Upper lobe of left lung (tissue), 4 donors: Measurements from ENCODE around the gene SND1.

Experiments used
- EP300 ChIP-seq, 4 donors: sonication (generic); formaldehyde crosslinking; IDR thresholded peaks; one replicate each; pipeline ENCODE4 v1.5.1; 2017; ENCODE audit warnings: antibody characterized with exemption in 4 of 4, control low read depth in 2 of 4
- POLR2A ChIP-seq, 4 donors: fragments of 450-650 bp; IDR thresholded peaks; one replicate each; pipeline ENCODE4 v1.5.1; 2016 to 2017; ENCODE audit warnings: antibody characterized with exemption in 4 of 4, mild to moderate bottlenecking in 2 of 4
- POLR2AphosphoS5 ChIP-seq, 2 donors: sonication (generic); formaldehyde crosslinking; IDR thresholded peaks; one replicate each; pipeline ENCODE4 v1.5.1; 2017; ENCODE audit warnings: antibody characterized with exemption in 2 of 2
- TF ChIP-seq, protein P1 (sequence below), 6 experiments: fragments of 450-650 bp in 4 of 6; fragments of 200-600 bp in 2 of 6; sonication (generic) in 2 of 6; IDR thresholded peaks; one replicate each; pipeline ENCODE4 v1.5.1; 2016 to 2019; ENCODE audit warnings: antibody characterized with exemption in 6 of 6

DNA sequence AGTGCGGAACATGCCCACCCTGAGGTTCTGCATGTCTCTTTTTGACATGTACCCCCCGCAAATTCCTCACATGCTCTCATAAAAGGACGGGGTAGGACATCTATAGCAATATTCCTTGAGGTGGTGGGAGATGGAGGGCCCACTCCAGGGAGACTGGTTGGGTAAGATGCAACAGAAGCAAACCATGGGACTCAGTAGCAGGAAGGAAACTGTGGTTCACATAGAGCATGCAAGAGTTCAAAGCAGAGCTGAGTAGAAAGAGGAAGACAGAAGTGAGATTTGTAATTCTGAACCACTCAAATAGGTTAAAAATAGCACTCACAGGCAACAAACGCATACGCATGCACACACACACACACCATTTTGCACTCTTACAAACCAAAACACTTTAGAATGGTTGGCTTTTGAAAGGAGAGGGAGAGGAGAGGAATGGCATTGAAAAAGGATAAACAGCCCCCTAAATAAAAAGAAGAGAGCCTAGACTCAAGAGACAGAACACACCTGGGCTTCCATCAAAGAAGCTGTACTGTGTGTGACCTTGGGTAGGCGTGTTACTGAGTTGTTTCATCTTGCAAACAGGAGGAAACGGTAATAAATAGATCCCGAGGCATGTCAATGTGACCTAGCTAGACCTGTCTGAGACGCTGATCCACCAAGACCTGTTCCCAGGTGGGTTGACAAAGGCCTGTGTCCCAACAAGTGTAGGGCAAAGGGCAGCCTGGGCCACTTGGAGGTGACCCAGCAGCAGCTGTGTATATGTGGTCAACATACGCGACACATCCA lies 456.8 kb downstream of the SND1 start:
- no peak for TF ChIP-seq EP300 (IDR thresholded peaks at IDR 0.05)
- TF ChIP-seq POLR2A (IDR thresholded peaks at IDR 0.05), result no peak
- TF ChIP-seq, protein P1, sequence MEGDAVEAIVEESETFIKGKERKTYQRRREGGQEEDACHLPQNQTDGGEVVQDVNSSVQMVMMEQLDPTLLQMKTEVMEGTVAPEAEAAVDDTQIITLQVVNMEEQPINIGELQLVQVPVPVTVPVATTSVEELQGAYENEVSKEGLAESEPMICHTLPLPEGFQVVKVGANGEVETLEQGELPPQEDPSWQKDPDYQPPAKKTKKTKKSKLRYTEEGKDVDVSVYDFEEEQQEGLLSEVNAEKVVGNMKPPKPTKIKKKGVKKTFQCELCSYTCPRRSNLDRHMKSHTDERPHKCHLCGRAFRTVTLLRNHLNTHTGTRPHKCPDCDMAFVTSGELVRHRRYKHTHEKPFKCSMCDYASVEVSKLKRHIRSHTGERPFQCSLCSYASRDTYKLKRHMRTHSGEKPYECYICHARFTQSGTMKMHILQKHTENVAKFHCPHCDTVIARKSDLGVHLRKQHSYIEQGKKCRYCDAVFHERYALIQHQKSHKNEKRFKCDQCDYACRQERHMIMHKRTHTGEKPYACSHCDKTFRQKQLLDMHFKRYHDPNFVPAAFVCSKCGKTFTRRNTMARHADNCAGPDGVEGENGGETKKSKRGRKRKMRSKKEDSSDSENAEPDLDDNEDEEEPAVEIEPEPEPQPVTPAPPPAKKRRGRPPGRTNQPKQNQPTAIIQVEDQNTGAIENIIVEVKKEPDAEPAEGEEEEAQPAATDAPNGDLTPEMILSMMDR (IDR thresholded peaks at IDR 0.05), result no peak
- no peak for TF ChIP-seq POLR2AphosphoS5 (IDR thresholded peaks at IDR 0.05)
